NT2/D1 (cell line): Measurements from ENCODE around the gene GJB6.

Source experiments
- SUZ12 ChIP-seq: IDR thresholded peaks from 2 replicates; pipeline ENCODE4 v1.6.1; 2011; ENCODE audit not compliant: insufficient read length, insufficient read depth; ENCODE audit errors: extremely low read depth
- ZNF274 ChIP-seq: IDR thresholded peaks from 2 replicates; pipeline ENCODE4 v1.6.1; 2011; ENCODE audit warnings: mild to moderate bottlenecking, low read depth, low read length

DNA sequence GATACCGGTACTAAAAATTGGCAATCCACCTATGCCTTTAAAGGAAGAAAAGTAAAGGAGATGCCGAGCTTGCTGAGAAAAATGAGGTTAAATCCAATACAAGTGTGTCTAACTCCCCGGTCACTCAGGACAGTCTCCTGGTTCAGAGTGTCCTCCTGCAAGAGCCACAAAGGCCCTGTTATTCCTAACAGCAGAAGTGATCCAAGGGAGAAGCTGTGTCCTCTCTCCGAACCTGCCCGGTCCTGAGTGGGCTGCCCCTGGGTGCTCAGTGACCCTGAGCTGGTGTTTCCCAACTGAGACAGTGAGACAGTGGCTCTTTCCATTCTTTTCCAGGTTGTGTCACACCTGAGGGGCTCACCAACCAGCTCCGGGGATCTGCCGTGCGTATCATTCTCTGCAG is 4.8 kb downstream of the GJB6 start:
- TF ChIP-seq ZNF274 = no peak
- TF ChIP-seq SUZ12 = no peak
